ENCODE data around the gene CDH13.

The CDH13 gene

GRCh38 chr16:83619381-83620150 is 992.8 kb downstream of the CDH13 start:
- Histone ChIP-seq H3K27me3 (ENCODE audit: control insufficient read depth in 1 of 2, insufficient read depth in 1 of 2, low read length in 2 of 2) (peaks cover 0 to 6% of the 10 kb centered on the region in 2 experiments), H2BK12ac (ENCODE audit: low read length in 2 of 2) (no peak overlapping the region), H3K14ac (ENCODE audit: low read length in 2 of 2) (no peak overlapping the region), H3K4me1 (ENCODE audit: control insufficient read depth, insufficient read depth, low read depth, low read length) (no peaks in the 10 kb centered on the region), H3K23ac (ENCODE audit: low read length in 2 of 2) (no peak overlapping the region), H2BK5ac (ENCODE audit: low read depth, low read length, poor library complexity, severe bottlenecking) (no peak overlapping the region), H3K27ac (ENCODE audit: low read length, poor library complexity, severe bottlenecking) (no peak overlapping the region), H2BK15ac (ENCODE audit: low read depth, poor library complexity, severe bottlenecking) (no peak overlapping the region), H3K9me3 (ENCODE audit: control insufficient read depth, low read length) (no peaks in the 10 kb centered on the region), H2BK120ac (ENCODE audit: low read depth, low read length) (no peak overlapping the region), H3K36me3 (ENCODE audit: control insufficient read depth in 1 of 2, insufficient read depth in 2 of 2, low read depth in 1 of 2, low read length in 2 of 2) (no peaks in the 10 kb centered on the region), H3K4me3 (ENCODE audit: insufficient read depth in 1 of 2, low read depth in 1 of 2, low read length in 2 of 2) (no peak overlapping the region), H2AFZ (ENCODE audit: low read depth, low read length) (no peak overlapping the region), H2AK5ac (ENCODE audit: low read length, severe bottlenecking) (no peak overlapping the region), H3K4me2 (ENCODE audit: low read length, poor library complexity, severe bottlenecking) (no peak overlapping the region), H4K91ac (ENCODE audit: low read length) (no peak overlapping the region), H3K9ac (ENCODE audit: low read length) (no peak overlapping the region), H3K4ac (ENCODE audit: low read depth in 1 of 2, low read length in 2 of 2) (no peak overlapping the region), H3K18ac (ENCODE audit: low read depth in 1 of 2, low read length in 2 of 2) (no peak overlapping the region), H4K8ac (ENCODE audit: low read length) (no peak overlapping the region), H3K79me1 (replicated peaks; ENCODE audit: low read length, poor library complexity, severe bottlenecking) (no peaks in the 10 kb centered on the region)
- WGBS = 85% methylated on average over 12 of the region's 12 CpGs
- DNase-seq = no peak

GRCh38 chr16:83622010-83622409 is 995.2 kb downstream of the CDH13 start:
- WGBS = 98% methylated on average over 6 of the region's 7 CpGs

GRCh38 chr16:83623091-83623730 is 996.4 kb downstream of the CDH13 start:
- no peak overlapping the region for H3K4me2 ChIP-seq (ENCODE audit: low read length, poor library complexity, severe bottlenecking)
- no peaks in the 10 kb centered on the region for H3K9me3 ChIP-seq (ENCODE audit: control insufficient read depth, low read length)
- H3K79me1 ChIP-seq (replicated peaks; ENCODE audit: low read length, poor library complexity, severe bottlenecking) = no peaks in the 10 kb centered on the region
- no peak overlapping the region for H2BK120ac ChIP-seq (ENCODE audit: low read depth, low read length)
- no peak overlapping the region for H4K8ac ChIP-seq (ENCODE audit: low read length)
- H2BK15ac ChIP-seq (ENCODE audit: low read depth, poor library complexity, severe bottlenecking) = no peak overlapping the region
- no peak overlapping the region for H3K4me3 ChIP-seq (ENCODE audit: insufficient read depth in 1 of 2, low read depth in 1 of 2, low read length in 2 of 2)
- H2BK5ac ChIP-seq (ENCODE audit: low read depth, low read length, poor library complexity, severe bottlenecking) = no peak overlapping the region
- H3K23ac ChIP-seq (ENCODE audit: low read length in 2 of 2) = no peak overlapping the region
- H3K14ac ChIP-seq (ENCODE audit: low read length in 2 of 2) = no peak overlapping the region
- H2BK12ac ChIP-seq (ENCODE audit: low read length in 2 of 2) = no peak overlapping the region
- peaks cover 0 to 6% of the 10 kb centered on the region in 2 experiments for H3K27me3 ChIP-seq (ENCODE audit: control insufficient read depth in 1 of 2, insufficient read depth in 1 of 2, low read length in 2 of 2)
- no peak overlapping the region for H3K4ac ChIP-seq (ENCODE audit: low read depth in 1 of 2, low read length in 2 of 2)
- no peak for DNase-seq
- no peak overlapping the region for H2AFZ ChIP-seq (ENCODE audit: low read depth, low read length)
- no peaks in the 10 kb centered on the region for H3K4me1 ChIP-seq (ENCODE audit: control insufficient read depth, insufficient read depth, low read depth, low read length)
- H3K9ac ChIP-seq (ENCODE audit: low read length) = no peak overlapping the region
- no peaks in the 10 kb centered on the region for H3K36me3 ChIP-seq (ENCODE audit: control insufficient read depth in 1 of 2, insufficient read depth in 2 of 2, low read depth in 1 of 2, low read length in 2 of 2)
- H3K18ac ChIP-seq (ENCODE audit: low read depth in 1 of 2, low read length in 2 of 2) = no peak overlapping the region
- no peak overlapping the region for H3K27ac ChIP-seq (ENCODE audit: low read length, poor library complexity, severe bottlenecking)
- no peak overlapping the region for H2AK5ac ChIP-seq (ENCODE audit: low read length, severe bottlenecking)
- H4K91ac ChIP-seq (ENCODE audit: low read length) = no peak overlapping the region
- WGBS = 91% methylated on average over 17 of the region's 17 CpGs

More at GRCh38 chr16:83622010-83622409, 995.2 kb downstream of the CDH13 start:
- Histone ChIP-seq H3K4me1 (ENCODE audit: control insufficient read depth, insufficient read depth, low read depth, low read length) (no peaks in the 10 kb centered on the region), H4K91ac (ENCODE audit: low read length) (no peak overlapping the region), H3K18ac (ENCODE audit: low read depth in 1 of 2, low read length in 2 of 2) (no peak overlapping the region), H3K79me1 (replicated peaks; ENCODE audit: low read length, poor library complexity, severe bottlenecking) (no peaks in the 10 kb centered on the region), H3K27me3 (ENCODE audit: control insufficient read depth in 1 of 2, insufficient read depth in 1 of 2, low read length in 2 of 2) (peaks cover 0 to 6% of the 10 kb centered on the region in 2 experiments), H2BK5ac (ENCODE audit: low read depth, low read length, poor library complexity, severe bottlenecking) (no peak overlapping the region), H2BK120ac (ENCODE audit: low read depth, low read length) (no peak overlapping the region), H3K9me3 (ENCODE audit: control insufficient read depth, low read length) (no peaks in the 10 kb centered on the region), H3K23ac (ENCODE audit: low read length in 2 of 2) (no peak overlapping the region), H3K4ac (ENCODE audit: low read depth in 1 of 2, low read length in 2 of 2) (no peak overlapping the region), H2AK5ac (ENCODE audit: low read length, severe bottlenecking) (no peak overlapping the region), H3K4me2 (ENCODE audit: low read length, poor library complexity, severe bottlenecking) (no peak overlapping the region), H3K14ac (ENCODE audit: low read length in 2 of 2) (no peak overlapping the region), H2BK12ac (ENCODE audit: low read length in 2 of 2) (no peak overlapping the region), H2AFZ (ENCODE audit: low read depth, low read length) (no peak overlapping the region), H3K27ac (ENCODE audit: low read length, poor library complexity, severe bottlenecking) (no peak overlapping the region), H3K9ac (ENCODE audit: low read length) (no peak overlapping the region), H2BK15ac (ENCODE audit: low read depth, poor library complexity, severe bottlenecking) (no peak overlapping the region), H3K36me3 (ENCODE audit: control insufficient read depth in 1 of 2, insufficient read depth in 2 of 2, low read depth in 1 of 2, low read length in 2 of 2) (no peaks in the 10 kb centered on the region), H3K4me3 (ENCODE audit: insufficient read depth in 1 of 2, low read depth in 1 of 2, low read length in 2 of 2) (no peak overlapping the region), H4K8ac (ENCODE audit: low read length) (no peak overlapping the region)
- DNase-seq = no peak

GRCh38 chr16:83623892-83624291 is 997.1 kb downstream of the CDH13 start:
- H2BK5ac ChIP-seq (ENCODE audit: low read depth, low read length, poor library complexity, severe bottlenecking) = no peak overlapping the region
- WGBS = 81% methylated on average over 6 of the region's 6 CpGs
- peaks cover 0 to 6% of the 10 kb centered on the region in 2 experiments for H3K27me3 ChIP-seq (ENCODE audit: control insufficient read depth in 1 of 2, insufficient read depth in 1 of 2, low read length in 2 of 2)
- no peak overlapping the region for H3K4me2 ChIP-seq (ENCODE audit: low read length, poor library complexity, severe bottlenecking)
- H3K4ac ChIP-seq (ENCODE audit: low read depth in 1 of 2, low read length in 2 of 2) = no peak overlapping the region
- H3K27ac ChIP-seq (ENCODE audit: low read length, poor library complexity, severe bottlenecking) = no peak overlapping the region
- no peak overlapping the region for H2BK120ac ChIP-seq (ENCODE audit: low read depth, low read length)
- no peak overlapping the region for H2BK12ac ChIP-seq (ENCODE audit: low read length in 2 of 2)
- H4K8ac ChIP-seq (ENCODE audit: low read length) = no peak overlapping the region
- H3K36me3 ChIP-seq (ENCODE audit: control insufficient read depth in 1 of 2, insufficient read depth in 2 of 2, low read depth in 1 of 2, low read length in 2 of 2) = no peaks in the 10 kb centered on the region
- H3K18ac ChIP-seq (ENCODE audit: low read depth in 1 of 2, low read length in 2 of 2) = no peak overlapping the region
- H3K79me1 ChIP-seq (replicated peaks; ENCODE audit: low read length, poor library complexity, severe bottlenecking) = no peaks in the 10 kb centered on the region
- H3K23ac ChIP-seq (ENCODE audit: low read length in 2 of 2) = no peak overlapping the region
- H2AFZ ChIP-seq (ENCODE audit: low read depth, low read length) = no peak overlapping the region
- H4K91ac ChIP-seq (ENCODE audit: low read length) = no peak overlapping the region
- no peak overlapping the region for H2BK15ac ChIP-seq (ENCODE audit: low read depth, poor library complexity, severe bottlenecking)
- no peak overlapping the region for H2AK5ac ChIP-seq (ENCODE audit: low read length, severe bottlenecking)
- no peak overlapping the region for H3K4me3 ChIP-seq (ENCODE audit: insufficient read depth in 1 of 2, low read depth in 1 of 2, low read length in 2 of 2)
- H3K14ac ChIP-seq (ENCODE audit: low read length in 2 of 2) = no peak overlapping the region
- H3K9ac ChIP-seq (ENCODE audit: low read length) = no peak overlapping the region
- H3K9me3 ChIP-seq (ENCODE audit: control insufficient read depth, low read length) = no peaks in the 10 kb centered on the region
- DNase-seq = no peak
- H3K4me1 ChIP-seq (ENCODE audit: control insufficient read depth, insufficient read depth, low read depth, low read length) = no peaks in the 10 kb centered on the region
